Astrocyte (in vitro differentiated cells and primary cell): ENCODE results near the gene OR52M1.

Experiments
- EZH2 ChIP-seq: IDR thresholded peaks from 2 replicates; pipeline ENCODE4 v1.6.1; 2012; ENCODE audit warnings: mild to moderate bottlenecking, low read length, inconsistent platforms; ENCODE audit not compliant: insufficient read depth
- TF ChIP-seq, protein P1 (sequence below): IDR thresholded peaks from 2 replicates; pipeline ENCODE4 v1.5.1; 2011; ENCODE audit warnings: low read depth, mild to moderate bottlenecking, inconsistent platforms, low read length, moderate library complexity; ENCODE audit not compliant: insufficient read depth

DNA sequence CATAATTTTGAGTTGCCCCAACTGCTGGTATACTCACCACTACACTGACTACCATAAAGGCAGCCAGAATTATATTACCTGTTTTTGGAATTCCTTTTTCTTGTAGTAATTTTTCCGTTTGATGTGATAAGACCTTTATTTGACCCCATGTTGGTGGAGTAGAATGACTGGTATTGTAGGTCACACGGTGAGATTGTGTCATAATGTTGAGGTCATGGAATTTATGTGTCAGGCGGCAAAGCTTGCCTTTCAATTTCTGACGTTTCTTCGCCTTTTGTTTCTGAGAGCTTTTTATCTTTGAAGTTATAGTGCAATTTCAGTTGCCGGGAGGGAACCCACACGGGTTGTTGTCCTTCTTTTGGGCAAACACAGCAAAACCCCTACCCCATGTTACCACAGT, 49.5 kb upstream of the OR52M1 start:
- TF ChIP-seq, protein P1, sequence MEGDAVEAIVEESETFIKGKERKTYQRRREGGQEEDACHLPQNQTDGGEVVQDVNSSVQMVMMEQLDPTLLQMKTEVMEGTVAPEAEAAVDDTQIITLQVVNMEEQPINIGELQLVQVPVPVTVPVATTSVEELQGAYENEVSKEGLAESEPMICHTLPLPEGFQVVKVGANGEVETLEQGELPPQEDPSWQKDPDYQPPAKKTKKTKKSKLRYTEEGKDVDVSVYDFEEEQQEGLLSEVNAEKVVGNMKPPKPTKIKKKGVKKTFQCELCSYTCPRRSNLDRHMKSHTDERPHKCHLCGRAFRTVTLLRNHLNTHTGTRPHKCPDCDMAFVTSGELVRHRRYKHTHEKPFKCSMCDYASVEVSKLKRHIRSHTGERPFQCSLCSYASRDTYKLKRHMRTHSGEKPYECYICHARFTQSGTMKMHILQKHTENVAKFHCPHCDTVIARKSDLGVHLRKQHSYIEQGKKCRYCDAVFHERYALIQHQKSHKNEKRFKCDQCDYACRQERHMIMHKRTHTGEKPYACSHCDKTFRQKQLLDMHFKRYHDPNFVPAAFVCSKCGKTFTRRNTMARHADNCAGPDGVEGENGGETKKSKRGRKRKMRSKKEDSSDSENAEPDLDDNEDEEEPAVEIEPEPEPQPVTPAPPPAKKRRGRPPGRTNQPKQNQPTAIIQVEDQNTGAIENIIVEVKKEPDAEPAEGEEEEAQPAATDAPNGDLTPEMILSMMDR: no peak
- TF ChIP-seq EZH2: no peak
